ENCODE results near the gene OMD.

The OMD gene

GRCh38 chr9:92384375-92384774 lies 39.9 kb downstream of the OMD start:
- Histone ChIP-seq H2AFZ (ENCODE audit: low read depth, low read length) (no peak overlapping the region), H3K36me3 (ENCODE audit: insufficient read depth, low read length) (peaks cover 21% of the 10 kb centered on the region), H3K79me2 (ENCODE audit: insufficient read depth, low read length) (no peaks in the 10 kb centered on the region), H3K9ac (ENCODE audit: low read depth, low read length) (no peak overlapping the region), H4K20me1 (ENCODE audit: insufficient read depth, low read length) (no peaks in the 10 kb centered on the region), H3K4me1 (ENCODE audit: insufficient read depth, low read length) (peaks cover 1% of the 10 kb centered on the region; the same call in 1 of the 2 replicates), H3K4me2 (ENCODE audit: insufficient read depth, low read length) (no peak overlapping the region), H3K27ac (ENCODE audit: low read length) (no peak overlapping the region), H3K9me3 (ENCODE audit: insufficient read depth, low read length, severe bottlenecking) (no peaks in the 10 kb centered on the region), H3K27me3 (ENCODE audit: insufficient read depth, low read length, poor library complexity) (no peaks in the 10 kb centered on the region), H3K4me3 (ENCODE audit: low read depth in 1 of 2, low read length in 2 of 2) (no peak overlapping the region)
- TF ChIP-seq EZH2 (IDR thresholded peaks at IDR 0.05; ENCODE audit: borderline replicate concordance, low read depth, low read length, severe bottlenecking) (no peak), CTCF (IDR thresholded peaks at IDR 0.05; ENCODE audit: borderline replicate concordance, extremely low read depth, low read length, poor library complexity, severe bottlenecking) (no peak)
- no peak for DNase-seq
- no peak for ATAC-seq (ENCODE audit: insufficient read depth, low read depth)

- no peak overlapping the region for H2AFZ ChIP-seq (ENCODE audit: low read depth, low read length)
- no peak overlapping the region for H3K27ac ChIP-seq (ENCODE audit: low read length)
- ATAC-seq (ENCODE audit: insufficient read depth, low read depth) (no peak), DNase-seq (no peak)
- H3K27me3 ChIP-seq (ENCODE audit: insufficient read depth, low read length, poor library complexity) = no peaks in the 10 kb centered on the region
- no peak overlapping the region for H3K9ac ChIP-seq (ENCODE audit: low read depth, low read length)
- no peaks in the 10 kb centered on the region for H3K9me3 ChIP-seq (ENCODE audit: insufficient read depth, low read length, severe bottlenecking)
- H3K4me1 ChIP-seq (ENCODE audit: insufficient read depth, low read length) = peaks cover 11% of the 10 kb centered on the region; the same call in 1 of the 2 replicates
- no peaks in the 10 kb centered on the region for H4K20me1 ChIP-seq (ENCODE audit: insufficient read depth, low read length)
- no peak for TF ChIP-seq CTCF (IDR thresholded peaks at IDR 0.05; ENCODE audit: borderline replicate concordance, extremely low read depth, low read length, poor library complexity, severe bottlenecking)
- no peak for TF ChIP-seq EZH2 (IDR thresholded peaks at IDR 0.05; ENCODE audit: borderline replicate concordance, low read depth, low read length, severe bottlenecking)
- no peak overlapping the region for H3K4me3 ChIP-seq (ENCODE audit: low read depth in 1 of 2, low read length in 2 of 2)
- no peaks in the 10 kb centered on the region for H3K79me2 ChIP-seq (ENCODE audit: insufficient read depth, low read length)
- H3K4me2 ChIP-seq (ENCODE audit: insufficient read depth, low read length) = no peak overlapping the region
- peaks cover 21% of the 10 kb centered on the region for H3K36me3 ChIP-seq (ENCODE audit: insufficient read depth, low read length)
These were observed 42.5 kb downstream of the OMD start for GRCh38 chr9:92381775-92382174.

- ATAC-seq (ENCODE audit: insufficient read depth, low read depth) = no peak
- no peak overlapping the region for H3K27ac ChIP-seq (ENCODE audit: low read length)
These were observed 43.7 kb downstream of the OMD start for GRCh38 chr9:92380603-92381002.

More at GRCh38 chr9:92380603-92381002, 43.7 kb downstream of the OMD start:
- Histone ChIP-seq H3K36me3 (ENCODE audit: insufficient read depth, low read length) (peaks cover 16% of the 10 kb centered on the region), H3K9me3 (ENCODE audit: insufficient read depth, low read length, severe bottlenecking) (no peaks in the 10 kb centered on the region), H4K20me1 (ENCODE audit: insufficient read depth, low read length) (no peaks in the 10 kb centered on the region), H3K79me2 (ENCODE audit: insufficient read depth, low read length) (no peaks in the 10 kb centered on the region), H3K9ac (ENCODE audit: low read depth, low read length) (no peak overlapping the region), H2AFZ (ENCODE audit: low read depth, low read length) (no peak overlapping the region), H3K4me2 (ENCODE audit: insufficient read depth, low read length) (no peak overlapping the region), H3K4me3 (ENCODE audit: low read depth in 1 of 2, low read length in 2 of 2) (no peak overlapping the region), H3K27me3 (ENCODE audit: insufficient read depth, low read length, poor library complexity) (no peaks in the 10 kb centered on the region), H3K4me1 (ENCODE audit: insufficient read depth, low read length) (peaks cover 11% of the 10 kb centered on the region; the same call in 1 of the 2 replicates)
- TF ChIP-seq CTCF (IDR thresholded peaks at IDR 0.05; ENCODE audit: borderline replicate concordance, extremely low read depth, low read length, poor library complexity, severe bottlenecking) = no peak
- TF ChIP-seq EZH2 (IDR thresholded peaks at IDR 0.05; ENCODE audit: borderline replicate concordance, low read depth, low read length, severe bottlenecking) = no peak
- DNase-seq = no peak
